GM18867 (cell line): ENCODE results near the gene KRT78.
"Not testable (repeated sequence)": the region's sequence is repeated elsewhere in the genome, so short reads cannot be mapped to it uniquely, and the experiment has no call there.

Experiments
- ATAC-seq: cut with Tn5 transposase; IDR thresholded peaks from one replicate; pipeline ENCODE4 v1.9.1; 2021; ENCODE audit warnings: mild to moderate bottlenecking, moderate library complexity; ENCODE audit not compliant: unreplicated experiment

KRT78 gene

GRCh38 chr12:52798671-52799504 lies 49.9 kb downstream of the KRT78 start:
- ATAC-seq = no peak

GRCh38 chr12:52798003-52798670 lies 50.7 kb downstream of the KRT78 start:
- ATAC-seq = no peak

DNA sequence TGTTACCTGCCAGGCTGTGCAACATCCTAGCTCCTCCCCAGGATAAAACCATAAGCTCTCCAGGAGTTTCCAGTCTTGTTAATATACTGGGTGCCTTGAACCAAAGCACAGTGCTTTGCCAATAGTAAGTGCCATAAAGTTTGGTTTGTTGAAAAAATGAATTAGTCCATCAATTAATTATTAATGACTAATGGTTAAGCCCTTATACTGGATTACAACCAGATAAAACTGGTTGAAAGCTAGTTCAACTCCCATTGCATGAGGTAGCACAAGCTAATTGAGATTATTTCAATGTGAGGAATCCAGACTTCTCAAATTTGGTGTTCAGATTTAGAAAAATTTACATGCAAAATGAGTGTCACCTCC lies 51.3 kb downstream of the KRT78 start:
- no peak for ATAC-seq

DNA sequence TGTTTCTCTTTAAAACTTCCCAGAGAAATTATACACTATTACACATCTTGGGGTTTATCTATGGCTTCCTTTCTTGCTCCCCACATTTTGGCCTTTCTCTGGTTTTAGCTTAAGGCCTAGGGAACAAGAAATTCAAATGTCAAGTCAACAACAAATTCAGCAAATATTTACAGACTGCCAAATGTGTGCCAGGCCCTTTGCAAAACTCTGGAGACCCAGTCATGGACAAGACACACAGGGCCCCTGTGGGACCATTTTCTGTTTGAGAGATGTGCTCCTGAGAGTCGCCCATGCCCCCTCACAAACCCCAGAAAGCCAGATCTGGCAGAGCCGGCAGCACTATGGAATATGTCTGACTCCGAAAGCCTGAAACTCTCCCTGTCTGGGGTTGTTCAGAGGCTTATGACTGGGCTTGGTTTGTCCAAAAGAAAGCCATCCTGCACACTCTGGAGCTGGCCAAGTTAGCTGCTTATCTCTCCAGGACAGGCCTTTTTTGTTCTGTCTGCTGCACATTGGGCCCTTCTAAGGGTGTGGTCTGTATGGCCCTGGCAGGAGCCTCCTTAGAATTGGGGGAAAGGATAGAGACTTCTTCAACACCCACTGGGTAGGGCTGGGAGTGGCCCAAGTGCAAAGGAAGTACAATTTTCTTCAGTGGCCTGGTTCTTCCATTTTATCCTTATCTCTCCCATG lies 51.8 kb downstream of the KRT78 start:
- no peak for ATAC-seq

DNA sequence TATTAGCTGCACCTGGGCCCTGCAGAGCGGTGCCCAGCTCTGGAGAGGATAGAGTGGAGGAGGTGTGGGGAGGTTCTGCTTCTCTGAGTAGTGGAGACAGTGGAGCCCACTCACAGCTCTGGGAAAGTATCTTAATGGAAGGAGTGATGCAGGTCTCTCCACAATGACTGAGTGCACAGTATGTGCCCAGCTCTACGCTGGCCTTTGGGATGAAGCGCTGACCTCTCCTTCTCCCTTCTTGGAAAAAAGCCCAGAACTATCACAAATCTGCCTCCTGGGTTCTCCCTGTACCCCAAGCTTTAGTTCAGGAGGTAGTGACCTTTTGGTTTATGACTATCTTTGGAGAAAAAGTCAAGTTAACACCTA lies 52.4 kb downstream of the KRT78 start:
- no peak for ATAC-seq

GRCh38 chr12:52795694-52796428 lies 52.9 kb downstream of the KRT78 start, which contains the start of gene KRT3:
TSS of gene KRT3 (minus strand) at chr12:52796117. CDS start at chr12:52796042, 75 bp downstream.
- no peak for ATAC-seq

DNA sequence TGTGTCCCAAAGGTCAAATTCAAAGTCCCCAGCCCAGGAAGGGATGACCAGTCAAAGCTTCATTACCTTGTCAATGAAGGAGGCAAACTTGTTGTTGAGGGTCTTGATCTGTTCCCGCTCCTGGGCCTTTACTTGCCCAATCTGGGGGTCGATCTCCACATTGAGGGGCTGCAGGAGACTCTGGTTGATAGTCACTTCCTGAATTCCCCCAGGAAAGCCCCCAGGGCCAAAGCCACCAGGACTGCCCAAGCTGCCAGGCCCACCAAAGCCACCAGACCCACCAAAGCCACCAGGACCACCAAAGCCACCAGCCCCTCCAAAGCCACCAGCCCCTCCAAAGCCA lies 53.5 kb downstream of the KRT78 start:
- ATAC-seq = not testable (repeated sequence)

GRCh38 chr12:52794479-52795331 lies 54.1 kb downstream of the KRT78 start:
- ATAC-seq = no peak

DNA sequence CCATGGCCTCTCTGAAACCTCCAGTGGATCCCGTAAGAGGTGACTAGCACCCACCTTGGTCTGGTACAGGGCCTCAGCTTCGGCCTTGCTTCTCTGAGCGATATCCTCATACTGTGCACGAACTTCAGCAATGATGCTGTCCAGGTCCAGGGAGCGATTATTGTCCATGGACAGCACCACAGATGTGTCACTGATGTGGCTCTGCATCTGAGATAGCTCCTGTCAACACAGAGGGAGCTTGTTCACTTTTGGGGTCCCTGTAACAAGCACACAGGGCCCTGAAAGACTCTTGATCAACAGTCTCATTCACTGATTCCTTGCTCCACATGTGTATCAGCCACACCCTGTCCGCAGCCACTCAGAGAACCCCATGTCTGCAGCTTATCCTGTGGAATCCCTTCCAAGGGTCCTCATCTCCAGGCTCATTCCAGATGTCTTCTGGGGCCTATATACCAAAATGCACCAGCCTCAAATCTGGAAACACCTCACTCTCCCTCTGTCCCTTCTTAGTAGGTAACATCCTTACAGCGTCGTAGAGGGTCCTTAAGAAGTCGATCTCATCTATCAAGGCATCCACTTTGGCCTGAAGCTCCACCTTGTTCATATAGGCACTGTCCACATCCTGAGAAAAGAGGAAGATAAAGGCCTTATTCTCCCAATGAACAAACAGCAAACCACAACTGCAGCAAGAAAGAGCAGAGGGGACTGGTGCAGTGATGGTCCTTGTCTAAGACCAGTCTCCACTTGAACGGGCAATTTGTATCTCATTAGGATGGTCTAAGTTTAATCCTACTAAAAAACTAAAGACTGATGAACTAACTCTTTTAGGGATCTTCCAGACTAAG lies 56.4 kb downstream of the KRT78 start:
- no peak for ATAC-seq

DNA sequence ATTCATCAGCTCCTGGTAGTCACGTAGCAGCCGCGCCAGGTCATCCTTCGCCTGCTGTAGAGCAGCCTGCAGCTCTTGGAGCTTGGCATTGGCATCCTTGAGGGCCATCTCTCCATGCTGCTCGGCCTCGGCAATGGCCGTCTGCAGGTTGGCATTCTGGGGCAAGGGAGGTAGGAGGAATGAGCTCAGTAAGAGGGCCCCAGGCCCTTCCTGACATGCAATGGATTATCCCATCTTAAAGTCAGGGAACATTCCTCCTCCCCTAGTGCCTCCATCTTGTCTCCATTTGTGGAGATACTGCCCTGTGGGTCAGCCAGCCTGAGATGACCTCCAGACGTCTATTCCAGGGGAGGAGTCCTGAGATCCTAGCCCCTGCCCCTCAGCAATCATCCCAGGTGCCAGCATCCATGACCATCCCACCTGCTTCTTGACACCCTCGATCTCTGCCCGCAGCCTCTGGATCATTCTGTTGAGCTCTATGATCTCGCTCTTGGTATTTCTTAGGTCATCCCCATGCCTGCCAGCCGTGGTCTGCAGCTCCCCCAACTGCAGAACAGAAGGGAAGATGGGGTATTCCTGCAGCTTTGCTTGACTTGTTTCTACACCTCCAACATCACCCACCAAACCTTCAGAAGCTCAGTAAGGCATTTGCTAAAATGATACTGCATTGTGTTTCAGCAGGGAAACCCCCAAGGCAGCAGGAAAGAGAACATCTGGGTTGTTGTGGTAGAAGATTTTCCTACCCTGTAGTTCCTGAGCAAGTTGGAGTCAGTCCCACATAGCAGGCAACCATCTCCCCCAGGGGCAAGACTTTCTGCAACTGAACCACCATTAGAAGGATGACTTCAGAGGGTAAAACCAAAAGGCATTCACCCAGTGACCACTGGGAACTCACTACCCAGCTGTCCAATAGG lies 57.3 kb downstream of the KRT78 start:
- no peak for ATAC-seq

GRCh38 chr12:52790427-52791270 lies 58.1 kb downstream of the KRT78 start:
- ATAC-seq = no peak

DNA sequence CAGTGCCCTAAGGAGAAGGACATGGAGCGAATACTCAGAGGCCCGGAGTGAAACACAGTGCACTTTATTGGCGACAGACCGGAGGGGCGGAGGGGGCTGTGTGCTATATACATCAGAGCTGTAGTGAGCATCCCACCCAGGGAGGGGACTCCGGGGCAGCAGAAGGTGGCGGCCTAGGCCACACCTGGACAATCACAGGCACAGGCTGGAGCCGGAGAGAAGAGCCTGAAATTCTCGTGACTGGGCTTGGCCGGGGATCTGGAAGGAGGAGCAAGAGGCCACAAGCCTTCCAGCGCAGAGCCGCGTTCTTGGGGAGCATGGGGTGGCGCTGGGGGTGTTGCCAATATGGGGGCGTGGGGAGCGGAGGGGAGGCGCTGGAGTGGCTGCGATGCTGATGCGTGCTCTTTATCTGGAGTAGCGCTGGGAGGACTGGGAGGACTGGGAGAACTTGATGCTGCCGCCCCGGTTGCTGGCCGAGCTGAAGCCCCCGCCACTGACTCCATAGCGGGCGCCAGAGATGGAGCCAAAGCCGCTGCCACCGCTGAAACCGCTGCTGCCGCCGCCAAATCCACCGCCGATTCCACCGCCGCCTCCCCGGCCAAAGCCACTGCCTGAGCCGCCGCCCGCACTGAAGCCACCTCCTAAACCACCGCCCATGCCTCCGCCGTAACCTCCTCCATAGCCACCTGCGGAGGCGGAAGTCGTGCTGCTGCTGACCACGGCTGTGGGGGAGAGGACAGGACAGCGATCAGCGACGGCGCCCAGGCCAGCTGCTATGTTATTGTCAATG lies 59.0 kb downstream of the KRT78 start:
- no peak for ATAC-seq

- no peak for ATAC-seq
Measured at GRCh38 chr12:52788876-52789636, 59.7 kb downstream of the KRT78 start.

DNA sequence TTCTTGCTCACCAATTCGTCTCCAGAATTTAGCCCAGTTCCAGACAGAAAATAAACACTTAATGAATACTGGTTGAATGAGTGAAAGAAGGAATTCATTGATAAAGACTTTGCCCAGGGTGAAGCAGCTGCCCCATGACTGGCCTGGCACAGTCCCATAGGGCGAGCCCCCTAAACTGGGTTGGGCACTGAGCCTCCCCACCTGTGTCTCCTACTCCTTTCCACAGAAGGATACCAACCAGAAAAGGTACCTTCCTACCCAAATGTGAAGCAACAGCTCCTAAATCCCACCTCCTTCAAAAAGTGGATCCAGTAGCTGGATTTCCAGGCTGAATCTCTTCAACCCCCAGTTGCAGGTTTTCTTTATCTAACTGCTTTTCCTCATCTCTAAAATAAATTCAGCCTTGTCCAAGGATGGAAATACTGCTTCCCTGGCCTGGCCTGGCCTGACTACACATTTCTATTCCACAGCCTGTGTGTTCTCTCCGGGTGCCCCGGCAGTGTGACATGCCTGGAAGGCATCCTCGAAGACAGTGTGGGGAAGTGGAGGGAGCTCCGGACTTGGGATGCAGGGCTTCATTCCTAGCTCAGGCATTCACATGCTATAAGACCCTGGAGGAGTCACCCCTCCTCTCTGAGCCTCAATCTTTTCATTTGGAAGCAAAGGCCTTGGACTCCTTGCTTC lies 60.5 kb downstream of the KRT78 start:
- ATAC-seq = no peak
